NCI-H2227 treated with DMSO at 0.1 percent for 48 hours (cell line): ENCODE data around the gene OXER1.
A peak's percentile ranks its signal among the peaks of the same experiment; 100 is the strongest.

Experiments used
- DNase-seq: peaks from one replicate; lab custom pipeline; 2025; lab: John Stamatoyannopoulos, UW

Gene OXER1

GRCh38 chr2:42793334-42794270 lies 29.7 kb upstream of the OXER1 start:
- no peak for DNase-seq

GRCh38 chr2:42792583-42793333 lies 28.8 kb upstream of the OXER1 start, which contains the start of gene HAAO:
TSS of gene HAAO (minus strand) at chr2:42792583. CDS start at chr2:42792536, 47 bp downstream.
- no peak for DNase-seq

GRCh38 chr2:42792087-42792582 lies 28.2 kb upstream of the OXER1 start:
- no peak for DNase-seq

- no peak for DNase-seq
Measured at GRCh38 chr2:42791606-42792005, 27.7 kb upstream of the OXER1 start.

GRCh38 chr2:42789751-42790150 lies 25.8 kb upstream of the OXER1 start:
- DNase-seq, result no peak

- DNase-seq, result no peak
Measured at GRCh38 chr2:42788882-42789281, 24.9 kb upstream of the OXER1 start.

GRCh38 chr2:42788478-42788793 lies 24.5 kb upstream of the OXER1 start:
- DNase-seq, result no peak

- no peak for DNase-seq
Measured at GRCh38 chr2:42787788-42788477, 24.0 kb upstream of the OXER1 start.

GRCh38 chr2:42787424-42787787 lies 23.5 kb upstream of the OXER1 start:
- DNase-seq, result no peak

GRCh38 chr2:42786561-42787345 lies 22.8 kb upstream of the OXER1 start:
- no peak for DNase-seq

GRCh38 chr2:42784204-42784880 lies 20.4 kb upstream of the OXER1 start:
- DNase-seq, result no peak

GRCh38 chr2:42783511-42783910 lies 19.6 kb upstream of the OXER1 start:
- no peak for DNase-seq

GRCh38 chr2:42781181-42781580 lies 17.2 kb upstream of the OXER1 start:
- DNase-seq, result no peak

GRCh38 chr2:42777883-42778805 lies 14.2 kb upstream of the OXER1 start:
- DNase-seq, result no peak

- DNase-seq, result no peak
Measured at GRCh38 chr2:42775810-42776209, 11.9 kb upstream of the OXER1 start.

- DNase-seq, result no peak
Measured at GRCh38 chr2:42775186-42775585, 11.3 kb upstream of the OXER1 start.

- no peak for DNase-seq
Measured at GRCh38 chr2:42771546-42772153, 7.7 kb upstream of the OXER1 start.

- DNase-seq, result peak; percentile 20
Measured at GRCh38 chr2:42770288-42771131, 6.6 kb upstream of the OXER1 start.
